Liver (tissue), 3 donors: ENCODE measurements around the gene FLT1.

Experiments
- FOXA1 ChIP-seq: IDR thresholded peaks from 2 replicates; pipeline ENCODE4 v1.6.1; 2016; ENCODE audit warnings: antibody characterized with exemption
- GABPA ChIP-seq, 2 donors: IDR thresholded peaks in 1 of 2; conservative IDR thresholded peaks in 1 of 2; 2 replicates each; pipeline ENCODE4 v1.6.1; 2016; ENCODE audit warnings: antibody characterized with exemption in 2 of 2, mild to moderate bottlenecking in 1 of 2, moderate library complexity in 1 of 2
- JUND ChIP-seq, 2 donors: IDR thresholded peaks; 2 replicates each; pipeline ENCODE4 v1.6.1; 2016; ENCODE audit warnings: antibody characterized with exemption in 2 of 2
- MAX ChIP-seq: IDR thresholded peaks from 2 replicates; pipeline ENCODE4 v1.6.1; 2016; ENCODE audit warnings: antibody characterized with exemption
- RAD21 ChIP-seq, 2 donors: IDR thresholded peaks; 2 replicates each; pipeline ENCODE4 v1.6.1; 2016; ENCODE audit warnings: antibody characterized with exemption in 2 of 2, mild to moderate bottlenecking in 2 of 2
- RXRA ChIP-seq, 2 donors: IDR thresholded peaks; 2 replicates each; pipeline ENCODE4 v1.6.1; 2017 to 2018; ENCODE audit warnings: antibody characterized with exemption in 2 of 2, mild to moderate bottlenecking in 1 of 2
- YY1 ChIP-seq: IDR thresholded peaks from 2 replicates; pipeline ENCODE4 v1.6.1; 2016; ENCODE audit warnings: antibody characterized with exemption, mild to moderate bottlenecking
- TF ChIP-seq, protein P1 (sequence below): IDR thresholded peaks from 2 replicates; pipeline ENCODE4 v1.6.1; 2016; ENCODE audit warnings: antibody characterized with exemption, mild to moderate bottlenecking
- TF ChIP-seq, protein P2 (sequence below): fragments of 150-350 bp; IDR thresholded peaks from 2 replicates; pipeline ENCODE4 v1.5.1; 2017; ENCODE audit warnings: improper control_type of control experiment, low read depth, low read length; ENCODE audit not compliant: missing input control
- donor health status: healthy.
- donor health status: healthy.

- TF ChIP-seq, protein P1, sequence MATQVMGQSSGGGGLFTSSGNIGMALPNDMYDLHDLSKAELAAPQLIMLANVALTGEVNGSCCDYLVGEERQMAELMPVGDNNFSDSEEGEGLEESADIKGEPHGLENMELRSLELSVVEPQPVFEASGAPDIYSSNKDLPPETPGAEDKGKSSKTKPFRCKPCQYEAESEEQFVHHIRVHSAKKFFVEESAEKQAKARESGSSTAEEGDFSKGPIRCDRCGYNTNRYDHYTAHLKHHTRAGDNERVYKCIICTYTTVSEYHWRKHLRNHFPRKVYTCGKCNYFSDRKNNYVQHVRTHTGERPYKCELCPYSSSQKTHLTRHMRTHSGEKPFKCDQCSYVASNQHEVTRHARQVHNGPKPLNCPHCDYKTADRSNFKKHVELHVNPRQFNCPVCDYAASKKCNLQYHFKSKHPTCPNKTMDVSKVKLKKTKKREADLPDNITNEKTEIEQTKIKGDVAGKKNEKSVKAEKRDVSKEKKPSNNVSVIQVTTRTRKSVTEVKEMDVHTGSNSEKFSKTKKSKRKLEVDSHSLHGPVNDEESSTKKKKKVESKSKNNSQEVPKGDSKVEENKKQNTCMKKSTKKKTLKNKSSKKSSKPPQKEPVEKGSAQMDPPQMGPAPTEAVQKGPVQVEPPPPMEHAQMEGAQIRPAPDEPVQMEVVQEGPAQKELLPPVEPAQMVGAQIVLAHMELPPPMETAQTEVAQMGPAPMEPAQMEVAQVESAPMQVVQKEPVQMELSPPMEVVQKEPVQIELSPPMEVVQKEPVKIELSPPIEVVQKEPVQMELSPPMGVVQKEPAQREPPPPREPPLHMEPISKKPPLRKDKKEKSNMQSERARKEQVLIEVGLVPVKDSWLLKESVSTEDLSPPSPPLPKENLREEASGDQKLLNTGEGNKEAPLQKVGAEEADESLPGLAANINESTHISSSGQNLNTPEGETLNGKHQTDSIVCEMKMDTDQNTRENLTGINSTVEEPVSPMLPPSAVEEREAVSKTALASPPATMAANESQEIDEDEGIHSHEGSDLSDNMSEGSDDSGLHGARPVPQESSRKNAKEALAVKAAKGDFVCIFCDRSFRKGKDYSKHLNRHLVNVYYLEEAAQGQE = no peak
- TF ChIP-seq, protein P2, sequence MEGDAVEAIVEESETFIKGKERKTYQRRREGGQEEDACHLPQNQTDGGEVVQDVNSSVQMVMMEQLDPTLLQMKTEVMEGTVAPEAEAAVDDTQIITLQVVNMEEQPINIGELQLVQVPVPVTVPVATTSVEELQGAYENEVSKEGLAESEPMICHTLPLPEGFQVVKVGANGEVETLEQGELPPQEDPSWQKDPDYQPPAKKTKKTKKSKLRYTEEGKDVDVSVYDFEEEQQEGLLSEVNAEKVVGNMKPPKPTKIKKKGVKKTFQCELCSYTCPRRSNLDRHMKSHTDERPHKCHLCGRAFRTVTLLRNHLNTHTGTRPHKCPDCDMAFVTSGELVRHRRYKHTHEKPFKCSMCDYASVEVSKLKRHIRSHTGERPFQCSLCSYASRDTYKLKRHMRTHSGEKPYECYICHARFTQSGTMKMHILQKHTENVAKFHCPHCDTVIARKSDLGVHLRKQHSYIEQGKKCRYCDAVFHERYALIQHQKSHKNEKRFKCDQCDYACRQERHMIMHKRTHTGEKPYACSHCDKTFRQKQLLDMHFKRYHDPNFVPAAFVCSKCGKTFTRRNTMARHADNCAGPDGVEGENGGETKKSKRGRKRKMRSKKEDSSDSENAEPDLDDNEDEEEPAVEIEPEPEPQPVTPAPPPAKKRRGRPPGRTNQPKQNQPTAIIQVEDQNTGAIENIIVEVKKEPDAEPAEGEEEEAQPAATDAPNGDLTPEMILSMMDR = no peak
- TF ChIP-seq GABPA (IDR thresholded peaks at IDR 0.05 in 1 of 2, conservative IDR thresholded peaks at IDR 0.05 in 1 of 2) = no peak
- no peak for TF ChIP-seq RAD21 (IDR thresholded peaks at IDR 0.05)
- TF ChIP-seq YY1 = no peak
- no peak for TF ChIP-seq RXRA (IDR thresholded peaks at IDR 0.05)
- TF ChIP-seq MAX = no peak
- no peak for TF ChIP-seq FOXA1
- no peak for TF ChIP-seq JUND (IDR thresholded peaks at IDR 0.05)
These were observed 4.7 kb upstream of the FLT1 start for GRCh38 chr13:28499609-28500008.
